ENCODE measurements around the gene RAET1L.
"Not testable (repeated sequence)": the region's sequence is repeated elsewhere in the genome, so short reads cannot be mapped to it uniquely, and the experiment has no call there.

RAET1L gene

GRCh38 chr6:150025201-150025917, at the start of gene RAET1L:
RAET1L (minus strand) TSS chr6:150025532; CDS start chr6:150025471, 61 bp downstream.
- no peak for DNase-seq

- no peak for DNase-seq
These were observed 49.7 kb upstream of the RAET1L start for GRCh38 chr6:150075034-150075421.

GRCh38 chr6:150074396-150075033, 49.2 kb upstream of the RAET1L start:
- DNase-seq, result not testable (repeated sequence)

GRCh38 chr6:150072201-150072600, 46.9 kb upstream of the RAET1L start:
- DNase-seq, result peak; percentile 26

- DNase-seq, result no peak
These were observed 45.0 kb upstream of the RAET1L start for GRCh38 chr6:150070236-150070818.

GRCh38 chr6:150069706-150070105, 44.4 kb upstream of the RAET1L start:
- no peak for DNase-seq

- peak; percentile 74 for DNase-seq
These were observed 43.7 kb upstream of the RAET1L start, which contains the start of gene ULBP3 for GRCh38 chr6:150068720-150069648. ULBP3 (minus strand) TSS chr6:150069121; CDS start chr6:150069066, 55 bp downstream.

GRCh38 chr6:150068151-150068550, 42.8 kb upstream of the RAET1L start:
- no peak for DNase-seq

GRCh38 chr6:150065083-150065482, 39.8 kb upstream of the RAET1L start:
- DNase-seq, result no peak

GRCh38 chr6:150063640-150064039, 38.3 kb upstream of the RAET1L start:
- no peak for DNase-seq

GRCh38 chr6:150059973-150060372, 34.6 kb upstream of the RAET1L start:
- peak; percentile 15 for DNase-seq

GRCh38 chr6:150058986-150059385, 33.7 kb upstream of the RAET1L start:
- no peak for DNase-seq

GRCh38 chr6:150058231-150058792, 33.0 kb upstream of the RAET1L start:
- no peak for DNase-seq

GRCh38 chr6:150057501-150057951, 32.2 kb upstream of the RAET1L start:
- DNase-seq, result no peak

- no peak for DNase-seq
These were observed 31.6 kb upstream of the RAET1L start for GRCh38 chr6:150056916-150057315.

GRCh38 chr6:150056156-150056555, 30.8 kb upstream of the RAET1L start:
- no peak for DNase-seq

GRCh38 chr6:150055131-150055530, 29.8 kb upstream of the RAET1L start:
- DNase-seq, result no peak

- no peak for DNase-seq
These were observed 28.1 kb upstream of the RAET1L start for GRCh38 chr6:150053450-150053849.

GRCh38 chr6:150050846-150051245, 25.5 kb upstream of the RAET1L start:
- DNase-seq, result no peak

GRCh38 chr6:150048099-150048498, 22.8 kb upstream of the RAET1L start:
- no peak for DNase-seq

GRCh38 chr6:150046943-150047342, 21.6 kb upstream of the RAET1L start:
- no peak for DNase-seq

GRCh38 chr6:150044621-150045145, 19.4 kb upstream of the RAET1L start:
- DNase-seq, result no peak
